ENCODE results near the gene PGLYRP4. TPM values are rescaled to one million over a fixed set of nuclear protein-coding genes. Genes with fewer than 3 reads are reported as not detected.

The PGLYRP4 gene
- total RNA-seq, 1 experiment from 2014 or later: 0.38 TPM

- Mint-ChIP-seq H3K9me3 (ENCODE audit: low read depth, unreplicated experiment) (no peaks in the 10 kb centered on the region), H3K4me1 (ENCODE audit: low read depth, unreplicated experiment) (peaks cover 18% of the 10 kb centered on the region), H3K27ac (ENCODE audit: unreplicated experiment) (no peak overlapping the region), H3K27me3 (ENCODE audit: unreplicated experiment) (peaks cover 91% of the 10 kb centered on the region), H3K4me3 (ENCODE audit: low read depth, unreplicated experiment) (no peak overlapping the region), H3K36me3 (ENCODE audit: insufficient read depth, unreplicated experiment) (no peaks in the 10 kb centered on the region)
- CTCF ChIA-PET: no interaction called here
- BruUV-seq (replicated peaks): no TSS peak
- no peak for TF ChIP-seq CTCF (IDR thresholded peaks at IDR 0.05; ENCODE audit: unreplicated experiment)
- DNase-seq: no peak
- intact Hi-C loops (cut with micrococcal nuclease; ENCODE audit: unreplicated experiment): no loop called here
Observed at GRCh38 chr1:153339802-153340201, 8.8 kb downstream of the PGLYRP4 start.

- BruUV-seq (replicated peaks): no TSS peak
- Mint-ChIP-seq H3K4me3 (ENCODE audit: low read depth, unreplicated experiment) (no peak overlapping the region), H3K36me3 (ENCODE audit: insufficient read depth, unreplicated experiment) (no peaks in the 10 kb centered on the region), H3K9me3 (ENCODE audit: low read depth, unreplicated experiment) (no peaks in the 10 kb centered on the region), H3K4me1 (ENCODE audit: low read depth, unreplicated experiment) (peaks cover 2% of the 10 kb centered on the region), H3K27ac (ENCODE audit: unreplicated experiment) (no peak overlapping the region), H3K27me3 (ENCODE audit: unreplicated experiment) (peaks cover 84% of the 10 kb centered on the region)
- no peak for TF ChIP-seq CTCF (IDR thresholded peaks at IDR 0.05; ENCODE audit: unreplicated experiment)
- no peak for DNase-seq
- intact Hi-C loops (cut with micrococcal nuclease; ENCODE audit: unreplicated experiment): no loop called here
- CTCF ChIA-PET: no interaction called here
Observed at GRCh38 chr1:153337980-153338853, 10.4 kb downstream of the PGLYRP4 start.

GRCh38 chr1:153336650-153337049 lies 12.0 kb downstream of the PGLYRP4 start:
- BruUV-seq (replicated peaks): no TSS peak
- CTCF ChIA-PET: interaction anchor here (1.4 kb wide), 1 partner anchor 10 kb away, joined by 4 read pairs; no protein-coding TSS in a partner anchor
- Mint-ChIP-seq H3K27me3 (ENCODE audit: unreplicated experiment) (peaks cover 83% of the 10 kb centered on the region), H3K4me1 (ENCODE audit: low read depth, unreplicated experiment) (no peaks in the 10 kb centered on the region), H3K4me3 (ENCODE audit: low read depth, unreplicated experiment) (no peak overlapping the region), H3K9me3 (ENCODE audit: low read depth, unreplicated experiment) (no peaks in the 10 kb centered on the region), H3K27ac (ENCODE audit: unreplicated experiment) (no peak overlapping the region), H3K36me3 (ENCODE audit: insufficient read depth, unreplicated experiment) (no peaks in the 10 kb centered on the region)
- no peak for TF ChIP-seq CTCF (IDR thresholded peaks at IDR 0.05; ENCODE audit: unreplicated experiment)
- no peak for DNase-seq
- intact Hi-C loops (cut with micrococcal nuclease; ENCODE audit: unreplicated experiment): no loop called here

- Mint-ChIP-seq H3K36me3 (ENCODE audit: insufficient read depth, unreplicated experiment) (no peaks in the 10 kb centered on the region), H3K4me3 (ENCODE audit: low read depth, unreplicated experiment) (no peak overlapping the region), H3K27me3 (ENCODE audit: unreplicated experiment) (peaks cover 84% of the 10 kb centered on the region), H3K9me3 (ENCODE audit: low read depth, unreplicated experiment) (no peaks in the 10 kb centered on the region), H3K4me1 (ENCODE audit: low read depth, unreplicated experiment) (no peaks in the 10 kb centered on the region), H3K27ac (ENCODE audit: unreplicated experiment) (no peak overlapping the region)
- intact Hi-C loops (cut with micrococcal nuclease; ENCODE audit: unreplicated experiment): no loop called here
- CTCF ChIA-PET: no interaction called here
- no TSS peak for BruUV-seq (replicated peaks)
- TF ChIP-seq CTCF (IDR thresholded peaks at IDR 0.05; ENCODE audit: unreplicated experiment): no peak
- DNase-seq: no peak
Observed at GRCh38 chr1:153333902-153334301, 14.7 kb downstream of the PGLYRP4 start.
